ENCODE measurements around the gene UBR7.

DNA sequence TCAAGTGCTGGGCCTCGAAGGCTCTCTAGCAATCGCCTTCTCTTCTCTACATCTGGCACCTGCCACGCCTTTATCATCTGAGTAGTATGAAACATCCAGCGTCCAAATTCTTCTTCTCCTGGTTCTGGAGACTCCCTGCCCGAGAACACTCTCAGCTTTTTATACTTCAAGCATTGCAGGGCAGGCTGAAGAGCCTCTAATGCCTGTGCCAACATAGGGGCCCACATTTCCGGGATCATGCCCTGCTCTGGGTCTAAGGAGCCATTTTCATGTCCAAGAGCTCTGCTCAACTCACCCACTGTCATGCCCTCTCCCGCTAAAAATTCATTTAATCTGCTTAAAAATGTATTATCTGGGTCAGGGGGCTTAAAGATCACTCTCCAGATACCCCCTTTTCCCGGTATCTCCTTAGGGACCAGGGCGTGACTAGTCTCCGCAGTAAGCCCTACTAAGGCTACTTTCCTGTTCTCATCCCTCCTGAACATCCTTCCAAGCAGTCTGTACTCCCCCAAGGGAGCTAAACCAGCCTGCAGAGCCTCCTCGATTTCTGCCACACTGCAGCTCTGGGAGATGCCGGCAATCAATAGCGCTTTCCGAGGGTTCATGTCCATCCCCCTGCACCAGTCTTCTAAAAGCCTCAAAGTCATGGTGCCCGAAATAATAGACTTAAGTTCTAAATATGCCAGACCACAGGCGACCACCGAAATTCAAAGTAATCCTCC lies 23.3 kb upstream of the UBR7 start:
- TF ChIP-seq, protein P1, sequence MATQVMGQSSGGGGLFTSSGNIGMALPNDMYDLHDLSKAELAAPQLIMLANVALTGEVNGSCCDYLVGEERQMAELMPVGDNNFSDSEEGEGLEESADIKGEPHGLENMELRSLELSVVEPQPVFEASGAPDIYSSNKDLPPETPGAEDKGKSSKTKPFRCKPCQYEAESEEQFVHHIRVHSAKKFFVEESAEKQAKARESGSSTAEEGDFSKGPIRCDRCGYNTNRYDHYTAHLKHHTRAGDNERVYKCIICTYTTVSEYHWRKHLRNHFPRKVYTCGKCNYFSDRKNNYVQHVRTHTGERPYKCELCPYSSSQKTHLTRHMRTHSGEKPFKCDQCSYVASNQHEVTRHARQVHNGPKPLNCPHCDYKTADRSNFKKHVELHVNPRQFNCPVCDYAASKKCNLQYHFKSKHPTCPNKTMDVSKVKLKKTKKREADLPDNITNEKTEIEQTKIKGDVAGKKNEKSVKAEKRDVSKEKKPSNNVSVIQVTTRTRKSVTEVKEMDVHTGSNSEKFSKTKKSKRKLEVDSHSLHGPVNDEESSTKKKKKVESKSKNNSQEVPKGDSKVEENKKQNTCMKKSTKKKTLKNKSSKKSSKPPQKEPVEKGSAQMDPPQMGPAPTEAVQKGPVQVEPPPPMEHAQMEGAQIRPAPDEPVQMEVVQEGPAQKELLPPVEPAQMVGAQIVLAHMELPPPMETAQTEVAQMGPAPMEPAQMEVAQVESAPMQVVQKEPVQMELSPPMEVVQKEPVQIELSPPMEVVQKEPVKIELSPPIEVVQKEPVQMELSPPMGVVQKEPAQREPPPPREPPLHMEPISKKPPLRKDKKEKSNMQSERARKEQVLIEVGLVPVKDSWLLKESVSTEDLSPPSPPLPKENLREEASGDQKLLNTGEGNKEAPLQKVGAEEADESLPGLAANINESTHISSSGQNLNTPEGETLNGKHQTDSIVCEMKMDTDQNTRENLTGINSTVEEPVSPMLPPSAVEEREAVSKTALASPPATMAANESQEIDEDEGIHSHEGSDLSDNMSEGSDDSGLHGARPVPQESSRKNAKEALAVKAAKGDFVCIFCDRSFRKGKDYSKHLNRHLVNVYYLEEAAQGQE (IDR thresholded peaks at IDR 0.05; ENCODE audit: insufficient read depth in 1 of 2, low read depth in 2 of 2, low read length in 1 of 2): no peak
- TF ChIP-seq POLR2AphosphoS5 (IDR thresholded peaks at IDR 0.05; ENCODE audit: low read depth, low read length): no peak
- TF ChIP-seq, protein P2, sequence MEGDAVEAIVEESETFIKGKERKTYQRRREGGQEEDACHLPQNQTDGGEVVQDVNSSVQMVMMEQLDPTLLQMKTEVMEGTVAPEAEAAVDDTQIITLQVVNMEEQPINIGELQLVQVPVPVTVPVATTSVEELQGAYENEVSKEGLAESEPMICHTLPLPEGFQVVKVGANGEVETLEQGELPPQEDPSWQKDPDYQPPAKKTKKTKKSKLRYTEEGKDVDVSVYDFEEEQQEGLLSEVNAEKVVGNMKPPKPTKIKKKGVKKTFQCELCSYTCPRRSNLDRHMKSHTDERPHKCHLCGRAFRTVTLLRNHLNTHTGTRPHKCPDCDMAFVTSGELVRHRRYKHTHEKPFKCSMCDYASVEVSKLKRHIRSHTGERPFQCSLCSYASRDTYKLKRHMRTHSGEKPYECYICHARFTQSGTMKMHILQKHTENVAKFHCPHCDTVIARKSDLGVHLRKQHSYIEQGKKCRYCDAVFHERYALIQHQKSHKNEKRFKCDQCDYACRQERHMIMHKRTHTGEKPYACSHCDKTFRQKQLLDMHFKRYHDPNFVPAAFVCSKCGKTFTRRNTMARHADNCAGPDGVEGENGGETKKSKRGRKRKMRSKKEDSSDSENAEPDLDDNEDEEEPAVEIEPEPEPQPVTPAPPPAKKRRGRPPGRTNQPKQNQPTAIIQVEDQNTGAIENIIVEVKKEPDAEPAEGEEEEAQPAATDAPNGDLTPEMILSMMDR (IDR thresholded peaks at IDR 0.05): no peak
